Smooth muscle cell (in vitro differentiated cells): Measurements from ENCODE around the gene PIN4. TPM values are rescaled to one million over a fixed set of nuclear protein-coding genes. Genes with fewer than 3 reads are reported as not detected.
A peak's percentile ranks its signal among the peaks of the same experiment; 100 is the strongest.
"Not testable (repeated sequence)": the region's sequence is repeated elsewhere in the genome, so short reads cannot be mapped to it uniquely, and the experiment has no call there.

Source experiments
- DNase-seq: peaks from one replicate; lab custom pipeline; 2025; ENCODE audit not compliant: unreplicated experiment; lab: John Stamatoyannopoulos, UW
- H2AFZ ChIP-seq: fragments of 200-600 bp; sonication (generic); 2 replicates; pipeline ENCODE4 v1.6.0; 2016; ENCODE audit warnings: antibody characterized with exemption, low read depth, mild to moderate bottlenecking
- H3F3A ChIP-seq: fragments of 200-600 bp; sonication (generic); 2 replicates; pipeline ENCODE4 v1.6.0; 2017; ENCODE audit warnings: antibody characterized with exemption, low read depth
- H3K27ac ChIP-seq: fragments of 200-600 bp; sonication (generic); 2 replicates; pipeline ENCODE4 v1.5.1; 2016; ENCODE audit warnings: low read depth, mild to moderate bottlenecking
- H3K27me3 ChIP-seq: fragments of 200-600 bp; sonication (generic); 2 replicates; pipeline ENCODE4 v1.6.1; 2016; ENCODE audit warnings: low read depth, mild to moderate bottlenecking
- H3K36me3 ChIP-seq: fragments of 200-600 bp; sonication (generic); 2 replicates; pipeline ENCODE4 v1.5.1; 2016; ENCODE audit warnings: low read depth
- H3K4me1 ChIP-seq: fragments of 200-600 bp; sonication (generic); 2 replicates; pipeline ENCODE4 v1.5.1; 2016; ENCODE audit warnings: low read depth
- H3K4me2 ChIP-seq: fragments of 200-600 bp; sonication (generic); 2 replicates; pipeline ENCODE4 v1.6.0; 2016; ENCODE audit warnings: mild to moderate bottlenecking
- H3K4me3 ChIP-seq: fragments of 200-600 bp; sonication (generic); 2 replicates; pipeline ENCODE4 v1.5.1; 2016; ENCODE audit warnings: mild to moderate bottlenecking
- H3K79me2 ChIP-seq: fragments of 200-600 bp; sonication (generic); 2 replicates; pipeline ENCODE4 v1.6.0; 2016; ENCODE audit warnings: low read depth, mild to moderate bottlenecking
- H3K9ac ChIP-seq: fragments of 200-600 bp; sonication (generic); 2 replicates; pipeline ENCODE4 v1.6.0; 2016; ENCODE audit warnings: low read depth
- H3K9me3 ChIP-seq: fragments of 200-600 bp; sonication (generic); replicated peaks from 2 replicates; pipeline ENCODE4 v1.5.1; 2016; ENCODE audit warnings: low read depth
- H4K20me1 ChIP-seq: fragments of 200-600 bp; sonication (generic); 2 replicates; pipeline ENCODE4 v1.6.0; 2016; ENCODE audit warnings: low read depth
- WGBS: methylation state at CpG from one replicate; pipeline ENCODE4 v1.1.7; 2016; ENCODE audit warnings: low lambda C conversion rate; 5-methylcytosine and 5-hydroxymethylcytosine counted together
- polyA plus RNA-seq: library from polyadenylated mRNA; unstranded; fragments of >200 nt; fragmentation: Nextera tagmentation; extraction: Ambion mirVana; gene quantifications from 2 replicates; pipeline ENCODE4 v1.2.1, GENCODE V29; 2016
- total RNA-seq: library from RNA; depleted of rRNA; stranded (reverse); fragments of >200 nt; gene quantifications from 2 replicates; pipeline ENCODE4 v1.2.3, GENCODE V29; 2014
- TF ChIP-seq, protein P1 (sequence below): fragments of 200-600 bp; sonication (generic); IDR thresholded peaks from 2 replicates; pipeline ENCODE4 v1.5.1; 2017; ENCODE audit warnings: borderline replicate concordance, mild to moderate bottlenecking, antibody characterized with exemption; ENCODE audit not compliant: insufficient read depth, poor library complexity, severe bottlenecking

Gene PIN4
- total and polyA plus RNA-seq, 2 experiments from 2014 or later, result 18.9 to 51.7 TPM

DNA sequence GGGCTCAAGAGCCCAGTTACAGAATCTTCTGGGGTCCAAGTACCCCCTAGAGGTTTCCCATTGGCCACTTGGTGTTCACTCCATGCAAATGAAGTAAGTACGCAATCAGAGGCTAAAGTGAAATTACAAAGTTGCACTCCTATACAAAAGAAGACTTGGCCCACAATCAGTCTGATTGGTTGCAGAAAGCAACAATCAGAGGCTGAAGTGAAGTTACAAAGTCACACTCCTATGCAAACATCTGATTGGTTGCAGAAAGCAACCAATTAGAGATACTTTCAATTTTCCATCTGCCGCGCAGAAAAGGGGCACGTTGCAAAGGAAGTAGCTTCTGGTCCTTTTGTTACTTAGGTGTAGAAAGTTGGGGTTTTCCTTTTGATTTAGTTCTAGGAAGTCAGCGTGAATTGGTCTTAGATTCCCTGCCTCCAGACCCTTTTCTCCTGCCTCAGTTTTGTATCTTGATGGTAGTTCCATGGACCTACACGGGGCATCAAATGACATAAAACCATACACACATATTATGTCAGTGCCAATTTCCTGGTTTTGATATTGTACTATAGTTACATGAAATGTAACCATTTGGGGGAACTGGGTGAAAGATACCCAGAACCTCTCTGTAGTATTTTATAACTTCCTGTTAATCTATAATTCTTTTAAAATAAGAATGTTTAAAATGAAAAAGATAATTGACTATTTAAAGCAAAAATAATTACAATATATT, 12.4 kb upstream of the PIN4 start:
- TF ChIP-seq, protein P1, sequence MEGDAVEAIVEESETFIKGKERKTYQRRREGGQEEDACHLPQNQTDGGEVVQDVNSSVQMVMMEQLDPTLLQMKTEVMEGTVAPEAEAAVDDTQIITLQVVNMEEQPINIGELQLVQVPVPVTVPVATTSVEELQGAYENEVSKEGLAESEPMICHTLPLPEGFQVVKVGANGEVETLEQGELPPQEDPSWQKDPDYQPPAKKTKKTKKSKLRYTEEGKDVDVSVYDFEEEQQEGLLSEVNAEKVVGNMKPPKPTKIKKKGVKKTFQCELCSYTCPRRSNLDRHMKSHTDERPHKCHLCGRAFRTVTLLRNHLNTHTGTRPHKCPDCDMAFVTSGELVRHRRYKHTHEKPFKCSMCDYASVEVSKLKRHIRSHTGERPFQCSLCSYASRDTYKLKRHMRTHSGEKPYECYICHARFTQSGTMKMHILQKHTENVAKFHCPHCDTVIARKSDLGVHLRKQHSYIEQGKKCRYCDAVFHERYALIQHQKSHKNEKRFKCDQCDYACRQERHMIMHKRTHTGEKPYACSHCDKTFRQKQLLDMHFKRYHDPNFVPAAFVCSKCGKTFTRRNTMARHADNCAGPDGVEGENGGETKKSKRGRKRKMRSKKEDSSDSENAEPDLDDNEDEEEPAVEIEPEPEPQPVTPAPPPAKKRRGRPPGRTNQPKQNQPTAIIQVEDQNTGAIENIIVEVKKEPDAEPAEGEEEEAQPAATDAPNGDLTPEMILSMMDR, result no peak
- H3K4me3 ChIP-seq, result no peak overlapping the region
- H3K27me3 ChIP-seq, result no peaks in the 10 kb centered on the region
- no peaks in the 10 kb centered on the region for H3K36me3 ChIP-seq
- H3K4me2 ChIP-seq, result no peak overlapping the region
- DNase-seq, result no peak
- H3F3A ChIP-seq, result no peaks in the 10 kb centered on the region
- 78% methylated on average over 6 of the region's 6 CpGs for WGBS
- no peak overlapping the region for H2AFZ ChIP-seq
- H3K9me3 ChIP-seq, result no peaks in the 10 kb centered on the region
- H3K27ac ChIP-seq, result no peak overlapping the region
- H3K79me2 ChIP-seq, result no peaks in the 10 kb centered on the region
- no peaks in the 10 kb centered on the region for H4K20me1 ChIP-seq
- H3K9ac ChIP-seq, result no peak overlapping the region
- no peaks in the 10 kb centered on the region for H3K4me1 ChIP-seq

DNA sequence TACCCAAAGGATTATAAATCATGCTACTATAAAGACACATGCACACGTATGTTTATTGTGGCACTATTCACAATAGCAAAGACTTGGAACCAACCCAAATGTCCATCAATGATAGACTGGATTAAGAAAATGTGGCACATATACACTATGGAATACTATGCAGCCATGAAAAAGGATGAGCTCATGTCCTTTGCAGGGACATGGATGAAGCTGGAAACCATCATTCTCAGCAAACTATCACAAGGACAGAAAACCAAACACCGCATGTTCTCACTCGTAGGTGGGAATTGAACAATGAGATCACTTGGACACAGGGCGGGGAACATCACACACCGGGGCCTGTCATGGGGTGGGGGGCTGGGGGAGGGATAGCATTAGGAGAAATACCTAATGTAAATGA, 5.3 kb upstream of the PIN4 start:
- H3K27me3 ChIP-seq, H3K4me3 ChIP-seq, H3K9me3 ChIP-seq, DNase-seq, H3K79me2 ChIP-seq, H3K4me2 ChIP-seq, H3K9ac ChIP-seq, H2AFZ ChIP-seq, H3K36me3 ChIP-seq, H3F3A ChIP-seq, H4K20me1 ChIP-seq, H3K27ac ChIP-seq, H3K4me1 ChIP-seq: not testable (repeated sequence)
- WGBS, result 92% methylated on average over 5 of the region's 5 CpGs

DNA sequence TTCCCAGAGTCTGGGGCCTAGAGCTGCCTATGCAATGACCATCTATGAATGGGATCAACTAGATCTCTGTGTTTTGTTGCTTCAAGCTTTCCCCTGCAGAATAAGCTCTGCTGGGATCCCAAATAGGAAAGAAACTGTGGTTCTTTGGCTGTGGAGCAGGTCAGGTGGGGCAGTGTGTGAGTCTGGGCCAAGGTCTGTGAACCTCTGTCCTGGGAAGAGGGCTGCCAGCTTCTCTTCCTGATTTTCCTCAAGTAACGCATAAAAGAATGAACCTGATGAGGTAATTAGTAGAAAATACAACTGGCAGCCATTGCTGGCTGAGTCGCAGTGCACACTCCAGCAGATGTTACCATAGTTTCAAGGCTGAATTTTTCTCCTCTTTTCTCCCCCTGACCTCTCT, 4.6 kb upstream of the PIN4 start:
- TF ChIP-seq, protein P1, result no peak
- Histone ChIP-seq H2AFZ (no peak overlapping the region), H3K36me3 (no peaks in the 10 kb centered on the region), H3K4me3 (no peak overlapping the region), H4K20me1 (no peaks in the 10 kb centered on the region), H3F3A (no peaks in the 10 kb centered on the region), H3K9ac (no peak overlapping the region), H3K27me3 (no peaks in the 10 kb centered on the region), H3K9me3 (no peaks in the 10 kb centered on the region), H3K27ac (no peak overlapping the region), H3K4me2 (no peak overlapping the region), H3K4me1 (no peaks in the 10 kb centered on the region), H3K79me2 (peaks cover 4% of the 10 kb centered on the region)
- no peak for DNase-seq
- 86% methylated on average over 2 of the region's 2 CpGs for WGBS

DNA sequence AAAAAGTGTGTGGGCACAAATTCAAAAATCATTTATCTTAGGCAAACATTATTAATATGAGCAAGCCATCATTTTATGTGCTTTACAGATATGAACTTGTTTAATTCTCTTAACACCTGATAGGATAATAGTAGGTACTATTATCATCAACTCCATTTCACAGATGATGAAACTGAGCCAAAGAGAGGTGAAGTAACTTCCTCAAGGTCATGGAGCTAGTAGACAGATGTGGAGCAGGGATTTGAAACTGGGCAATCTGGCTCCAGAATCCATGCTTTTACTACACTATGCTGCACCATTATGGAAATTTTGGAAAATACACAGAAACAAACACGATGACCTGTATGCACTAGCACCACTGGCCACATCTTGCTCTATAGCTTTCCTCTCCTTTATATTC, 1.0 kb upstream of the PIN4 start:
- Histone ChIP-seq H3K27ac (peak overlapping the region; percentile 84), H4K20me1 (no peaks in the 10 kb centered on the region), H3K4me2 (peak overlapping the region; percentile 91), H3K27me3 (no peaks in the 10 kb centered on the region), H2AFZ (peak overlapping the region; percentile 26), H3K9ac (no peak overlapping the region), H3K9me3 (no peaks in the 10 kb centered on the region), H3F3A (no peaks in the 10 kb centered on the region), H3K79me2 (peaks cover 13% of the 10 kb centered on the region), H3K4me1 (no peaks in the 10 kb centered on the region), H3K4me3 (peak overlapping the region; percentile 71), H3K36me3 (no peaks in the 10 kb centered on the region)
- WGBS, result 63% methylated on average over 1 of the region's 1 CpG
- TF ChIP-seq, protein P1, result no peak
- DNase-seq, result no peak
